GM12872 (cell line): Measurements from ENCODE around the gene TENM3.

Experiments used
- TF ChIP-seq, protein P1 (sequence below): IDR thresholded peaks from 3 replicates; pipeline ENCODE4 v1.5.1; 2011; ENCODE audit warnings: low read depth, mild to moderate bottlenecking, low read length, moderate library complexity; ENCODE audit not compliant: insufficient read depth

Gene TENM3

DNA sequence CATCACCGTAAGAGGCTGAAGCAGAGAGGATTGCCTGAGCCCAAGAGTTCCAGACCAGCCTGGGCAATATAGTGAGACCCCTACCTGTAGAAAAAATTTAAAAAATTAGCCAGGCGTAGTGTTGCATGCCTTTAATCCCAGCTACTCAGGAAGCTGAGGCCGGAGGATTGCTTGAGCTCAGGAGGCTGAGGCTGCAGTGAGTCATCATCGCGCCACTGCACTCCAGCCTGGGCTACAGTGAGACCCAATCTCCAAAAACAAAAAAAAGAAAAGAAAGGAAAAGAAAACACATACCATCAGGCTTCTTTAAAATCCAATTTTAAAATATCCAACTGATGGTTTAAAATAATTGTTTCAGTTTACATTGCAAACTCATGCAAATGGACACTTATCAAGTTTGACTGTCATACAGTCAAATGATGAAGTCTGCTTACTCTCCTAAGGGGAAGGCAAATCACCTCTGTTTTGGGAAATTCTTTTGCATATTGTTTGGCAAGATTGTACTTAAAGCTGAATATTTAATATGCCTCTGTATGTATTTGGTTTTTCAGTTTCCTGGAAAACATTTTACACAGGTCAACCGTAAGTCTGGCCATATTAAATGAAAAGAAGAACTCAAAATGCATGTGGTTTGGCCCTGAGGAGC is 23.7 kb upstream of the TENM3 start:
- TF ChIP-seq, protein P1, sequence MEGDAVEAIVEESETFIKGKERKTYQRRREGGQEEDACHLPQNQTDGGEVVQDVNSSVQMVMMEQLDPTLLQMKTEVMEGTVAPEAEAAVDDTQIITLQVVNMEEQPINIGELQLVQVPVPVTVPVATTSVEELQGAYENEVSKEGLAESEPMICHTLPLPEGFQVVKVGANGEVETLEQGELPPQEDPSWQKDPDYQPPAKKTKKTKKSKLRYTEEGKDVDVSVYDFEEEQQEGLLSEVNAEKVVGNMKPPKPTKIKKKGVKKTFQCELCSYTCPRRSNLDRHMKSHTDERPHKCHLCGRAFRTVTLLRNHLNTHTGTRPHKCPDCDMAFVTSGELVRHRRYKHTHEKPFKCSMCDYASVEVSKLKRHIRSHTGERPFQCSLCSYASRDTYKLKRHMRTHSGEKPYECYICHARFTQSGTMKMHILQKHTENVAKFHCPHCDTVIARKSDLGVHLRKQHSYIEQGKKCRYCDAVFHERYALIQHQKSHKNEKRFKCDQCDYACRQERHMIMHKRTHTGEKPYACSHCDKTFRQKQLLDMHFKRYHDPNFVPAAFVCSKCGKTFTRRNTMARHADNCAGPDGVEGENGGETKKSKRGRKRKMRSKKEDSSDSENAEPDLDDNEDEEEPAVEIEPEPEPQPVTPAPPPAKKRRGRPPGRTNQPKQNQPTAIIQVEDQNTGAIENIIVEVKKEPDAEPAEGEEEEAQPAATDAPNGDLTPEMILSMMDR, result no peak

GRCh38 chr4:182221987-182222386 is 21.2 kb upstream of the TENM3 start:
- TF ChIP-seq, protein P1, result no peak

DNA sequence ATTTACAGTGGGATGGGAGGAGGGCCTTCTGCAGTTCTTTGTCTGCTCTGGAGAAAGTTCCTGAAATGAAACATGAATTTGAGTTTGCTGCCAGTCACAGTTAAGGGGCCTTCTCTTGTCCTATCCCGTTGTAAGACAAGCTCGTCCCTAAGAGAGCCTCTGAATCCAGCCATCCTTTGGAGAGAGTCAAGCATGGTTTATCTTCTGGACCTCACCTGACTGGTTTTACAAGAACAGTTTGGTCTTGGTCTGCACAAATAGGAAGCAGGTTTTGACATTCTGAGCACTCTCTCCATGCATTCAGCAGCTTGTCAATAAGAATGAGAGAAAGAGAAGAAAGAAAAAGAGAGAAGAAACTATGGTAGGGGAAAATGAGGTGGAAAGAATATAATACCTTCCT is 20.4 kb upstream of the TENM3 start:
- TF ChIP-seq, protein P1, result no peak

DNA sequence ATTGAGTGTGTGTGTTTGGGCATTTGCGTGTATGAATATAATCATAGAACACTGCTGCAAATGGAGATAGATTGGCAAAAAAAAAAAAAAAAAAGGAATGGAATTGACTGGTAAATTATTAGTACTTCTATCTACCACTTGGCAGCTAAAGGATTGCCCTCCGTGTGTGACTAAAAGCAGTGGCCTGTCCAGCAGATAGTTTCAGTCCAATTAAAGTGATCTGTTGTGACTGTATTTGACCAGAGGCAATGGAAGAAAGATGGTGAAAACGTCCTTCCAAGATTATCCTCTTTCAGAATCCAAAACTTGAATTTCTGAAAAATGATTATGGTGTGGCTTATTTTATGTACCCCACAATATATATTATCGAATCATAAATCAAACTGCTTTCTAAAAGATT is 19.5 kb upstream of the TENM3 start:
- TF ChIP-seq, protein P1, result no peak

DNA sequence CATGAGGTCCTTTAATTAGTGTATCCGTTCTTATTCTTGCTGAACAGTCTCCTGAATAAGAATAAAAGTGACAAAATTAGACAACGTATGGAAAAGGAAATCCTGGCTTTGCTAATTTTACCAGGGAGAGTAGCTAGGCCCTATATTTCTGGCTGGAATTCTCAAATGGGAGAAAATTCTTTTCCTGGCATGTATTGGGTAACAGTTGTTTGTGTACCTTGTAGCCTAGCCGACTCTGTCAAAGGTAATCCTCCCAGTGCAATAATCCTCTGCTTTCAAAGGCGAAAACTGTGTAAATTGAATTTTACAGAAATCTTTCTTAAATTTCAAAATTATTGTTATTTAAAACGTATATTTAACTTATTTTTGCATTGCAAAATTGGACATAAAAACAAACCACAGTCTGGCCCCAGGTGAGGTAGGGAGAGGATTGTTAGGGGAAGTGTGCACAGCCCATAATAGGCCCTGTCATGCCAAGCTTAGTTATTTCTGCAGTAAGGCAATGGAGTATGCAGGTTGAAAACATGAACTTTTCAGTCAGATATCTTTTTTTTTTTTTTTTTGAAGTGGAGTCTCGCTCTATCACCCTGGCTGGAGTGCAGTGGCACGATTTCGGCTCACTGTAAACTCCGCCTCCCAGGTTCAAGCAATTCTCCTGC is 18.9 kb upstream of the TENM3 start:
- TF ChIP-seq, protein P1, result no peak

GRCh38 chr4:182225257-182225852 is 17.8 kb upstream of the TENM3 start:
- TF ChIP-seq, protein P1, result no peak

- TF ChIP-seq, protein P1, result no peak
These were observed 15.6 kb upstream of the TENM3 start for GRCh38 chr4:182227611-182228010.
